ENCODE data around the gene DNAH9.
A peak's percentile ranks its signal among the peaks of the same experiment; 100 is the strongest.

Gene DNAH9

DNA sequence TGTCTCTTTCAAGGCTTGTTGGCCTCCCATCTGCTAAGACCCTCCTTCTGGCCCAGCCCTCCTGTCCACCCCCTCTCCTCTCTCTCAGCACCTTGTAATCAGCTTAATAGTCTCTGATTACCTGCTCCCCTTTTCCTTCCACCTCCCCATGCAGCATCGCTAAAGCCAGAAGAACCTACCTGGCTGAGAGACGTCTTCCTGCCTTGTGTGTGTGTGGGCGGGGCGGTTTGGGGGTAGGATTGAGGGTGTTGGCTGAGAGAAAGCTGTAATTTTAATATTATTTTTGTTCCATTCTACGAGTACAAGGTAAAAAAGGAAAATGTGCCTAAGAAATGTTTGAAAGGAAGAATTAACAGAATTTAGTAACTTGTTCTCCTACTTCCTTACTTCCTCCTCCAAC lies 3.4 kb downstream of the DNAH9 start:
- no peak for DNase-seq (ENCODE audit: low spot score)

DNA sequence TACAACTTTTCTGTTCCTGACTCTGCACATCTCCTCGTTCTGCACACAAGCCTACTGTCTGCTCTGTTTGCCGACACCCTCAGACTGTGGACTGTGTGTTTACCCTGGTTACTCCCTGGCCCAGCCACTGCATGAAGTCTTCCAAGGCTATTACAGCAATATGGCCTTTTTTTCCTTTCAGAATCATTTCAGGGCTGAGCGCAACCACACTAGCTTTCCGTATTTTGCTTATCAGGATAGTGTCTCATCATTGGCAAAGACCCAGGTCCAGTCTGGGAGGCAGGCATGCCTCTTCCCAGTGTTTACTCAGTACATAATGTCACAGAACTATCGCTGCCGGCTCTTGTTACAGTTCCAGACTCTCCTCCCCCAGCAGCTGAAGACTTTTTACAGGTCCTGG lies 10.1 kb downstream of the DNAH9 start:
- peak; percentile 15 for DNase-seq (ENCODE audit: low spot score)

DNA sequence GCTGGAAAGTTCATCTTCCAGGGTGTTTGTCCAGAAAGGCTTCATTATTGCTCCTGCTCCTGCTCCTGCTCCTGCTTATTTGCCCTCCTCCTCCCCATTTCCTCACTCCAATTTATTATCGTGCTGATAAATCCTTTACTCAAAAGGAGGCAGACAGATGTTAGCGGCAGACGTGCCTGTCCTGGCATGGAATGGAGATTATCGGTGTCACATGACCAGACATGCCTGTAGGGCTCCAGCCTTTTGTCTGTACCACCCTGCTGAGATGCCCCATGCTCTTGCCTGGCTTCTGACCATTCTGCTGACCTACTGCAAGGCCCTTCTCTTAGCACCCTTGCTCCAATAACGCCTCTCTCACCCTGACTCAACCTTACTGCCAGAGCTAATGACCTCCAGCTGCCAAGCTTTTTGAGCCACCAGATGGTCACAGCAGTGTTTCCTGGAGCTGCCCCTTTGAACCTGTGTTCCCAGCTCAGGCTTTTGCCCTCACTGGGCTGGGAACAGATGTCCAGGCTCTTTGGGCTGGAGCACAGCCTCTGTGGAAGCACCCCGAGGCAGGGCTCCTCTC lies 12.8 kb downstream of the DNAH9 start:
- DNase-seq (ENCODE audit: low spot score), result no peak

DNA sequence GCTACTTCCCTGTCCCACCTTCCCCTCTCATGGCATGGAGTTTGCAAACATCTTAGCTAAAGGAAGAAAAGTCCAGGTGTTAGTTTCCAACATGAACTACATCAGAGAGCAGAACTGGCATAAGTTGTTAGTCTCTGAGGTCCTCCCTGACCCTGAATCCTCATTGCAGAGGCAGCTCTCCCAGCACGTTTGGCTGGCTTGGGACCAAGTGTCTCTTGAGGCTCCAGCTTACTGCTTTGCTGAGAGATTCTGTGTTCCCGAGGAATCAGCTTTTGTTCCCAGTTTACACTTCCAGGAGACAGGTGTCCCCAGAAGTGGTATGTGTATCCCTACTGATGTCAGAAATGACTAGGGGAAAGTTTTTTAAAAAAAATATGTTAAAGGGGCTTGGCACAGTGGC lies 14.7 kb downstream of the DNAH9 start:
- no peak for DNase-seq (ENCODE audit: low spot score)

DNA sequence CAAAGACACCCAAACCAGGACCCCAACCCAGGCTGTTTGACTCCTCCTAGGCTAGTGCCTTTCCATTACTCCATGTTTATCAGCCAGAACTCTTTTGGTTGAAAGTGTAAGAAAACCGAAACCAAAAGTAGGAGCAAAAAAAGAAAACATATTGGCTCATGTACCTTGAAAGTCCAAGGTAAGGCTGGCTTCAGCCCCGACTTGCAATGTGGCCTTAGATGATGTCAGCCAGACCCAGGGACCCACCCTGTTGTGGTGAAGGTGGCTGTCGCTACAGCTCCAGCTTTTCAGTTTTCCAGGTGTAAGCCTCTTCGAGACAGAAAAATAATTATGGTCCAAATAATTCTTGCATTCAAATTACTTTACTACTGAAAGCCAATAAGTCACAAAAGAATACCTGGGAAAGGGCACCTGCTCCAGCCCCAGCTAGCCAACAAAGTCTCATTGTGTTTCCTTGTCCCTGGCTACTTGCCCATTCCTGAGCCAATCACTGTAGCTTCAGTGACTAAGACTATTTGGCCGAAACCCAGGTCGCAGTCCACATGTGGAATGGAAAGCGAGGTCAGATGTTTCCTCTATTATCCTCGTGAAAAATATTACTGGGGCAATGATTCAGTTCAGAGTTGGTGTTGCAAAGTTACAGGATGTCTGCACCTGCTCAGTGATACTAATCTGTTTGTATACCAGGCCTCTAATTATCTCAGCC lies 20.7 kb downstream of the DNAH9 start:
- DNase-seq (ENCODE audit: low spot score), result no peak

DNA sequence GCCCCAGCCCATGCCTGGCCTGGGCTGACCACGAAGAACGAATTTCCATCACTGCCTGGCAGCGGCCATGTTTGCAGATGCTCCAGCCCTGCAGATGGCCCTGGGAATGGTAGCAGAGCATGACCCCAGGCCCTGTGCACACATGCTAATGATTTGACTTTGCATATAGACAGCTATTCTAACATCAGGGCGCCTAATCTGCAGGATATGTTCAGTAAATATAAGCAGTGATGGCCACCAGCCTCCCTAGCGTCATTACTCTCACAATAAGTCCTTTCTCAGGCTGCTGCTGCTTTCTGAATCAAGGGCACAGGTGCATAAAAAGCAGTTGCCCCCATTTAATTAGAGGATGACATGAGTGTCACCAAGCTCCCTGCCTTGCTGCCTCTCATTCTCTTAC lies 24.2 kb downstream of the DNAH9 start:
- no peak for DNase-seq (ENCODE audit: low spot score)

DNA sequence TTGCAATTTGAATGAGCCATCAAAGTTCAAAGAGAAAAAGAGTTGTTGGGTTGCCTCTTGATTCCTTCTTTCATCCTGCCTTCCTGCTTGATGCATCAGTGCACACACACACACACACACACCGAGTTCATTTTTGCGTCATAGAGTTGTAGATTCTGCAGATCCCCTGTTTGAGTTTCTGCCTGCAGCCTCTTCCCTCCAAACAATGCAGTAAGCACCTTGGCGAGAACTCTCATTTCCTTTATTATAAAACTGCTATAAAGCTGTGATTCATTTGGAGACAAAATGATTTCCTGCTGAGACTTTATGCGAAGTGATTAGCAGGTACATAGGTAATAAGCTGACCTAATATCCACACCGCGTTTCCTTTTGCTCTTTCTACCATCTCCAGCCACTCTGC lies 26.7 kb downstream of the DNAH9 start:
- no peak for DNase-seq (ENCODE audit: low spot score)

DNA sequence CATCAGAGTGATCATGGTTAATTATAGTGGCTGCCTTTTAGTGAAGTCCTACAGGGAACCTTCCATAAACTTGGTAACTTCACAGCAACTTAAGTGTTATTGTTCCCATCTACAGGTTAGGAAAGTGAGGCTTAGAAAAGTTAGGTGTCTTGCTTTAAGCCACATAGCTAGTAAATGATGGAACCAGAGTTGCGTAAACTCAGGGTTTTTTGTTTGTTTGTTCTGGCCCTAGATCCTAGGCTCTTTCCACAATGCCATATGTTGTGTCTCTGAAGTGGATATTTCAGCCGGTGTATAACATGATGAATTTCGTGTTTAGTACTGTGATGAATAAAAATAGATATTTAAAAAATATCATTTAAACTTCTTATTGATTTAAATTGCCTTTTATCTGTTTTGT lies 27.6 kb downstream of the DNAH9 start:
- DNase-seq (ENCODE audit: low spot score), result no peak

DNA sequence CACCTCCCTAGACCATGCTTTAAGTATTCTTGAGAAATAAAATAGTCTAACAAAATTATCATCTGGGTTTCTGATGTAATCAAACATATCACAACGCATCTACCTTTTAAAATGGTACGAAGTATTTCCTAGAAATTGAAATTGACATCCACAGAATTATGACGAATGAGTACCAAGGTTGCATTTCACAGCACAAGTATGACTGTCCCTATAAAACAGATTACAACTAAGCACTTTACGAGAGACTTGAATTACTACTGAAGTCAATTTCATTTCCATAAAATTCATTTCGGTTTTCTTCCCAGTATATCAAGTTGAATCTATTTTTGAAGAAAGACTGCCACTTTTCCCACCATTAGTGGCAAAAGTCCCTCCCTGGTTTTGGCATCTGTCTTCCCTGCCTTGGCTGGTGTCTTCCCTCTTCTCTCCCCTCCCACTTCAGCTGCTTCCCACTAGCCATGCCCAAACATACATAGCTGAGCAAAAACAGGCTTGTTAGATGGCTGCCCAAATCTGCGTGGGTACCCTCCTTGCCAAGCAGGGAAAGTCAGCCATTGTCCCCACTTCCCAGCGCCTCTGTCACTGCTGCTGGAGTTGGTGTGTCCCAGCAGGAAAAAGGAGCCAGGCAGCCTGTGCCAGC lies 29.2 kb downstream of the DNAH9 start:
- no peak for DNase-seq (ENCODE audit: low spot score)

DNA sequence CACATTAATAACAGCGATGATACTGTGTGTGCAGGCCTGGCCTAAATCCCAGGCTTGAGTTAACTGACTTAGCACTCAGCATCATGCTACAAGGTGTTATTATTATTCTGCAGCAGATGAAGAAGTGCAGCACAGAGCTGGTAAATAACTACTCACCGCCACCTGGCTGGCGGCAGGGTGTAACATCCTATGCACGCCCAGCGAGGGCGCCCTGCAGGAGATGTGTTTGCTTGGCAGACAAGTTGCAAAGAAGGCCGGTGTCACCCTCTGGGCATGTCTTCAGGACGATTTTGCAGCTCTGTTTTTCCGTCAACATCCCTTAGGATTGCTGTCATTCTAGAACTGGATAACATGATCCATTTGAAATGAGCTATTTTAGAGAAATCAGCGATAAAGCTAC lies 30.1 kb downstream of the DNAH9 start:
- no peak for DNase-seq (ENCODE audit: low spot score)

DNA sequence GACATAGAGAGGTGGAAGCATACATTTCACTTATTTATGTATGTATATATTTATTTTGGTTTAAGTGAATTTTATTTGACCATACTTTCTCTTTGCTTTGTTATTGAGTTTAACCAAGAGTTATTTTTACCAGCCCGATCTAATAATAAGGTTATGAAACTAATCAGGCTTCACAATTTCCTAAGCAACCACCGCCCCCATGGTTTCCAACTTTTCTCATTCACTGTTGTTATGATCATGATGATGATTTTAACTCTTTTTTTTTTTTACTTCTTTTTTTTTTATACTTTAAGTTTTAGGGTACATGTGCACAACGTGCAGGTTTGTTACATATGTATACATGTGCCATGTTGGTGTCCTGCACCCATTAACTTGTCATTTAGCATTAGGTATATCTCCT lies 30.6 kb downstream of the DNAH9 start:
- DNase-seq (ENCODE audit: low spot score), result no peak

DNA sequence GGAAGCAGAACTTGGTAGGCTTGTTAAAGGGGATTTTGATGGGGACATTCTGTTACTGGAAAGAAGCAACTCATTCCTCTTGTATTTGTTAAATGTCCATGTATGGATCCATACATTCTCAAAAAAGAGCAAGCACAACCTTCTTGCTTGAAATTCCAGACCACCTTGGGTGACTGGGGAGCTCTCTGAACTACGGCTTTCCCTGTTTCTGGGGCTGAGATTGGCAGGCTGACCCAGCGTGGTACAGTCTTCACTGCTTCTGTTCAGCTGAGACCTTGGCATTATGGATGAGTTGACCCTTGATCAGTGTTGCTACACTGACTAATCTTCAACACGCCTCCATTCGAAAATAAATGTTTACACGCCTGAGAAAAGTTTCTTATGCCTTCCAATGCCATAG lies 38.5 kb downstream of the DNAH9 start:
- no peak for DNase-seq (ENCODE audit: low spot score)

DNA sequence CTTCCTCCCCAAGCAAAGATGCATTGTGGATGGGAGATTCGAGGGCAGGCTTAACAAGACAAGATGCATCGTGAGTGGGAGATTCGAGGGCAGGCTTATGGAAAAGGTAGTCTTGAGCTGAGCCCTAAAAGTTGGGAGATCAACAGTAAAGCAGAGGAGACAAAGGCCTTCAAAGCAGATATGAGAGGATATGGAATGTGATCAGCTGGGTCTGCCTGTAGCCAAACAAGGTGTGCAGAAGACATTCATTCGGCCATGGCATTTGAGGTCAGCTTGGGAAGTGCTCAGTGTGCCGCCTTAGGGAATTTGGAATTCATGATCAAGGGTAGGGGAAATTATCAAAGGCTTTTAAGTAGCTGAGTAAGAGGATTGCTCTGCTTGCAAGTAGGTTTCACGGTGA lies 39.5 kb downstream of the DNAH9 start:
- DNase-seq (ENCODE audit: low spot score), result no peak

DNA sequence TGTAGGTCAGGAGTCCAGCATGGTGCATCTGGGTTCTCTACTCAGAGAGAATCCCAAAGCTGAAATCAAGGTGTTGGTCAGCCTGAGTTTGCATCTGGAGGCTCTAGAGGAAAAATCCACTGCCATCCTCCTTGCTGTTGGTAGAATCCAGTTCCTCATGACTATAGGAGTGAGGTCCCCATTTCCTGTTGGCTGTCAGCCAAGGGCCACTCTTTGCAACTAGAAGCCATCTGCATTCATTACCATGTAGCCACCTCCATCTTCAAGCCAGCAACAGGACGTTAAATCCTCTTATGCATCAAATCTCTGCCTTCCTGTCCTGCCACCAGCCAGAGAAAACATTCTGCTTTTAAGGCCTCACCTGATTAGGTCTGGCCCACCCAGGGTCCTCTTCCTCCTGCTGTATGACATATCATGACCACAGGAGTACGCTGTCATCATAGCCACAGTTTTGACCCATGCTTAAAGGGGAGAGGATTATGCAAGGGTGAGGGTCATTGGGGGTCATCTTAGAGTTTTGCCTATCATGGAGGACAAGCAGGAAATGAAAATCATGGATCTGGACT lies 40.5 kb downstream of the DNAH9 start:
- DNase-seq (ENCODE audit: low spot score), result no peak

DNA sequence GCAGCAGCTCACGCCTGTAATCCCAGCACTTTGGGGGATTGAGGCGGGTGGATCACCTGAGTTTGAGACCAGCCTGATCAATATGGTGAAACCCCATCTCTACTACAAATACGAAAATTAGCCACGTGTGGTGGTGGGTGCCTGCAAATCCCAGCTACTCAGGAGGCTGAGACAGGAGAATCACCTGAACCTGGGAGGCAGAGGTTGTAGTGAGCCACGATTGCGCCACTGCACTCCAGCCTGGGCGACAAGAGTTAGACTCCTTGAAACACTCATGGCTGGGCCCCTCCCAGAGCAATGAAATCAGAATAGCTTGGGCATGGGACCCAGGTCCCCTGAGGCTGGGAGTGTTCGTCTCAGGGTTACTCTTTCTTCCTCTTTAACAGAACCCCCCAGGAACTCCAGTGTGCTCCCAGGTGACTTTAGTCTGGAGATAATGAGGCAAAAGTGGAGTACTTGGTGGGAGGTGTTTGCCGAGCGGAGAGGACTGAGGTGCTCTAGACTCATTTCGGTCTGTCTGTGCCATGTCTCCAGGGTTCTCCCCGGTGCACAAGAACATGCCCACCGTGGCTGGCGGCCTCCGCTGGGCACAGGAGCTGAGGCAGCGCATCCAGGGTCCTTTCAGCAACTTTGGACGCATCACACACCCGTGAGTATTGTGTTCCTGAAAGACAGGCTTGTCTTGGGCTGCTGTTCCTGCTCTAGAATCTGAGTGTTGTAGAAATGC lies 41.6 kb downstream of the DNAH9 start:
- no peak for DNase-seq (ENCODE audit: low spot score)

DNA sequence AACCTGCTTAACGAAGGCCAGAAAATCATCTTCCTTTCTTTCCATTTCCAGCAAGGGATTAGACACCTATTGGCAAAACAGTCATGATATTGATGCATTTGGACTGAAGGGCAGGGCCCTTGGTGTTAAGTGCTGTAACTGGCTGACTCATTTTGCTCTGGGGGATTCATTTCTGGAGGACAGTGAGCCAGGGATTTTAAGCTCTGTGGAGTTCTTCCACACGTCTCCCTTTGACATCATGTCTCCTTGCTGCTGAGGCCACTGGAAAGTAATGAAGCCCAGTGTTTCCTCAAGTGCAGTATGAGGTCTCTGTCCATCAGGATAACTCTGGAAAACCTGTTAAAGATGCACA lies 42.2 kb downstream of the DNAH9 start:
- DNase-seq (ENCODE audit: low spot score), result no peak

DNA sequence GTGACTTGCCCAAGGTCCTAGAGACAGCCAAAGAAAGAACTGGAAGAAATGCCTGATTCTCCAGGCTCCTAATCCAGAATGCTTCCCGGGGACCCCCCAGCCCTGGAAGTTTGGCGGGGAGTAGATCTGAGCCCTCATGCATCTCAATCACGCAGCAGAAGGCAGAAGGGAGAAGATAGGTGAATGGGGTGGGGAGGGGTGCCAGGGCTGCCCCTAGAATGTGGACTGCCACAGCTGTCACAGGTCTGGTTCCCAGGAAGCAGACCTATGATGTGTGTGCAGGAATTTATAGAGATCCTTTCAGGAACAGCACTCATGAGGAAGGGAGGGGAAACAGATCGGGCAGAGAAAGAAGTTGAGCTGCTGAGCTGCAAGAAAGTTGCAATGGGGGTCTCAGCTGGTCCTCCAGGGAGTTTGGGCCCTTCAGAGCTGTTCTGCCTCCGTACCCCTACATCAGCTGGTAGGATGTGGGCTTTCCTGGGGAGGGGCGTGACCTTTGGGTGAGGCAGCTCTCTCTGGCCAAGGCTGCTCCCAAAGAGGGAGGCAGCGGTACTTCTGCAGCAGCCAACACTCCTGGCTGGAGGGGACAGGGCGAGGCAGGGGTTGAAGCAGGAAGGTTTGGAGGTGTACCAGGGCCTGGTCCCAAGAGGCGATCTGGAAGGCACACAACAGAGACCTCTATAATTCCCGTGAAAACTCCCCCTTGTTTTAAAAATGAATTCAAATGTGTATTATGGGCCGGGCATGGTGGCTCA lies 43.4 kb downstream of the DNAH9 start:
- DNase-seq (ENCODE audit: low spot score), result no peak

DNA sequence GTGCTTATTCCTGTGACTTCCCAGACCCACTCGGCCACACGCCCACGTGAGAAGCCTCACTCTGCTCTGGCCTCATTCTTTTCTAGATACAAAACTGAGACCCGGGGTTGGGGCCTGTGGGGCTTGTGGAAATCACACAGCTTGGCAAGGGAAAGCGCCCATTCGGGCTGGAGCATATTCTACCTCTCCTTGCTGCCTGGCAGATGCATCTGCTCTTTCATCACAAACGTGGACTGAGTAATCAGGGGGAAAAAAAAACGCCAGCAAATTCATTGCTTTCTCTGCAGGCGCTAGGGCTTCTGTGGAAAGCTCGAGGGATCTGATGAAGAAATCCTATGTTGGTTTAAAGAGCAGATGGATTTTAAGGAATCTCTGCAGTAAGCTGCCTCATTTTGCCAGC lies 44.4 kb downstream of the DNAH9 start:
- no peak for DNase-seq (ENCODE audit: low spot score)

DNA sequence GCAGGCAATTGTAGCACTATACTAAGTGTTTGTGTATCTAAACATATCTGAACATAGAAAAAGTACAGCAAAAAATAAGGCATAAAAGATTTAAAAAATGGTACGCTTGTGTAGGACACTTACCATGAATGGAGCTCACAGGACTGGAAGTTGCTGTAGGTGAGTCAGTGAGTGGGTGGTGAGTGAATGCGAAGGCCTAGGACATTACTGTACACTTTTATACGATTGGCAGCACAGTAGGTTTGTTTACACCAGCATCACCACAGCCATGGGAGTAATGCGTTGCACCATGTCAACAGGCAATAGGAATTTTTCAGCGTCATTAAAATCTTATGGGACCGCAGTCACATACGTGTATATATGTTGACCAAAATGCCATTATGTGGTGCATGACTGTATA lies 45.6 kb downstream of the DNAH9 start:
- no peak for DNase-seq (ENCODE audit: low spot score)

DNA sequence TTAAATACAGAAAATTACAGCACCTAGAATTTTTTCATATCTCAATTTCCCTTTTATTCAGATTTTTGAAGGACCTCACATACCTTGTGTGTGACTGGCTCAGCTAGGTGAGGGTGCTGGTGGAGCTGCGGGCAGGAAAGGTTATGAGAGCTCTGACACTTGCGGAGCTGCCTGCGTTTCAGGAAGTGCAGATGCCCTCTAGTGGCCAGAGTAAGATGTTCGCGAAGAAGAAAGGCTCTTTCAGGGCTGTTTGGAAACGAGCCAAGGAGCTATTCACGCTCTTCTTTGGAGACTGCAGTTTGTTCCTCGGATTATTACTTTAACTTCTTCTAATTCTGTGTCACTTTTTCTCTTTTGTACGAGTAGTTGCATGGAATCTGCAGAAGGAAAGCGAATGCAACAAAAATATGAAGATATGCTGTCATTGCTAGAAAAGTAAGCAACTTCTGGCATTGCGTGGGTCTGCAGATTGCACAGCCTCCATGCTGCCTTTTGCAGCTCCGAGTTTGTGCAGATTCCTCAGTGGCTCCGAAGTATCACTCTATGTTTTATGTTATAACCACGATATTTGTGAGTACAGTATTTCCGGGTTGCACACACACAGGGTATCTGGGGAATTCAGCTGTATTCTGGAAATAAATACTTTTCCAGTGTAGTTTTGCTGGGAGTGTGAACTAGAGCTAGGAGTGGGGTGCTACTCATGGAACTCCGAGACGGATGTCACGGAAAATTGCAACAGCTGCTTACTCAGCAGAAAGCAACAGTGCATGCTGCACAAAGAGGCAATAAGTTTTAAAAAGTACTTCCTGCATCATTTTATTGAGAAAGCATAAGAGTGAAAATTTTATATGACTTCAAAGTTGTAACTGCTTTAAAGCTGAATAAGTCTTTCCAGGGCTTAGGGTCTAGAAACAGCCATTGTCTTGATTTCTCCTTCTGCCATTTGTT lies 46.3 kb downstream of the DNAH9 start:
- peak; percentile 12 for DNase-seq (ENCODE audit: low spot score)

DNA sequence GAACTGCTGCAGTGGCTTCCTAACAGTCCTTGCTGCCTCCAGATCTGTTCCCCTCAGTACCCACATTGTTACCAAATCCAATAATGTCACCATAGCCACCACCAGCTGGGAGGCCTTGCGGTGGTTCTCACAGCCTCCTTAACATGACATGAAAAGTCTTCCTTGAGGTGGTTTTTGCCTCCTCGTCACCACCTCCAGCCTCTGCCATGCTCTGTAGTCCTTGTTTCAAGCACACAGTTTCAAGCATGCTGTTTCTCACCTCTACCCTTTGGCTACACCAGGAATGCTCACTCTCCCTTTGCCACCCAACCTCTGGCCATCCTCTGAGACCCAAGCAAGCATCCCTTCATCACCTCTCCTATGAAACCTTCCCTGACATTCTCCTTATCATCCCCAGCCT lies 47.2 kb downstream of the DNAH9 start:
- no peak for DNase-seq (ENCODE audit: low spot score)
